ENCODE results near the gene GNPTG. TPM values are rescaled to one million over a fixed set of nuclear protein-coding genes. Genes with fewer than 3 reads are reported as not detected.

GNPTG gene
- total RNA-seq, 1 donor from 2014 or later: 34.6 TPM

GRCh38 chr16:1367486-1368174 lies 15.9 kb downstream of the GNPTG start:
- intact Hi-C loops (cut with micrococcal nuclease): no loop called here

DNA sequence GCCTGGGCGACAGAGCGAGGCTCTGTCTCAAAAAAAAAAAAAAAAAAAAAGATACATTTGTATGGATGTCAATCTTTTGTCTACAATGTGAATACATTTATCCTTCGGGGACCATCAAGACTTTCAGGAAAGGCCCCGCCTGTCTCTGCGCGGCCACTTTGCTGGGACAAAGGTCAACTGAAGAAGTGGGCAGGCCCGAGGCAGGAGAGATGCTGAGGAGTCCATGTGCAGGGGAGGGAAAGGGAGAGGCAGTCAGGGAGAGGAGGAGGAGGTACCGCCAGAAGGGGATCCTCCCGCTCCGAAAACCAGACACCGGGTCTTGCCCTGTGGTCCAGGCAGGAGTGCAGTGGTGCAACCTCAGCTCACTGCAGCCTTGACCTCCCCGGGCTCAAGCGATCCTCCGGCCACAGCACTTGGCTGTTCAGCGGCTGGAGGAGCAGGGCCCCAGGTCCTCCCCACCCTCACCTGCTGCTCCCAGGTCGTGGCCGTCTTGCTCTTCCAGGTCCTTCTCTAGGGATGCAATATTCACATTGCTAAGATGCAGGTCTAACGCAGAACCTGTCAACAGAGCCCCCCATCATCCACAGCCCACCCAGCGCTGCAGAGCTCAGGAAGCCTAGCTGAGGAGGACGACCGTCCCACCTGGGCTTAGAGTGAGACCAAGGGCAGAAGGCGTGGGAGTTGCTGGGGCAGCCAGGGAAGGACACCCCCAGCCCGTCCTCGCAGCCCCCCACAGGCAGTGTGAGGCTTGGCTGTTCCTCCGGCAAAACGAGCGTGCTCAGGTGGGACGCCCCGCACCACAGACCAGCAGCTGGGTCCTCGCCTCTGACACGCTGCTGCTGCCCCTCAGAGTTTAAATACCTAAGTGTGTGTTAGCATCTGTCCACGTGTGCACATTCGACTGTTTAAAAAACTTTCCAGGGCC lies 19.6 kb downstream of the GNPTG start:
- intact Hi-C loops (cut with micrococcal nuclease): no loop called here

- intact Hi-C loops (cut with micrococcal nuclease): no loop called here
These were observed 20.7 kb downstream of the GNPTG start for GRCh38 chr16:1372292-1372950.

DNA sequence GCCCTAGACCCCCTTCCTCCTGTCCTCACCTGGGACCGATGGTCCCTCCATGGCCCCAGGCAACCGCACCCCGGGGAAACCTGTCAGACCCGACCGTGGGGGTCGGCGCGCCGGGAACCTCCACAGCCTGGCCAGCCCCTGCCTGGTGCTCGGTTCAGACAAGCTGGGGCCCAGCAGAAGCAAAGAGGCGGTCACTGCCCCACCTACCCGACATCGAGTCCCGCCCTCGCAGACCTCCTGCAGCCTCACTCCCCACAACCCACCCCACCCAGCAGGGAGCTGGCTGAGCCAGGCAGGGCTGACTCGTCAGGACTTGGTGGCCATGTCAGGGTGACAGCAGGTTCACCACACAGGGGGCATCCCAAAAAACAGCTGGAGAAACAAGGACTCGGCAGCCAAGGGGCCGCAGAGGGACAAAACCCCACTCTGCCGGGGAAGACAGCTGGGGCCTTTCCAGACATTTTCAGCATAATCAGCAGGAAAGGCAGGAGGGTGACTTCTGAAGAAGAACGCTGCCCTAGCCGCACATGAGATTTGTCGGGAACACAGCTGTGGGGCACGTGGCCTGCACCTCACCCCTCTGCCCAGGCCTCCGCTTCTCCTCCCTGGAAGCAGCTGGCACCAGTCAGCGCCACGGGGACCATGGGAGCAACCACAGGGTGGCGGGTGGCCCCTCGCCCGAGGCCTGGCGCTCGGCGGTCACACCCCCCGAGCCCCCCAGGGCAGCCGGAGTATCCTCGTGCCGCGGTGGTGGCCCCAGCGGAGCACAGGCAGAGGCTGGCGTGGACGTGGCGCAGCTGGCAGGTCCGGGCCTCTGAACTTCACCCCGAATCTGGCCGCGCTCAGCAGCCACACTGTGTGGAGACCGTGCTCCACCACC lies 22.9 kb downstream of the GNPTG start:
- intact Hi-C loops (cut with micrococcal nuclease): no loop called here

- intact Hi-C loops (cut with micrococcal nuclease): no loop called here
These were observed 23.5 kb downstream of the GNPTG start for GRCh38 chr16:1375298-1375640.

DNA sequence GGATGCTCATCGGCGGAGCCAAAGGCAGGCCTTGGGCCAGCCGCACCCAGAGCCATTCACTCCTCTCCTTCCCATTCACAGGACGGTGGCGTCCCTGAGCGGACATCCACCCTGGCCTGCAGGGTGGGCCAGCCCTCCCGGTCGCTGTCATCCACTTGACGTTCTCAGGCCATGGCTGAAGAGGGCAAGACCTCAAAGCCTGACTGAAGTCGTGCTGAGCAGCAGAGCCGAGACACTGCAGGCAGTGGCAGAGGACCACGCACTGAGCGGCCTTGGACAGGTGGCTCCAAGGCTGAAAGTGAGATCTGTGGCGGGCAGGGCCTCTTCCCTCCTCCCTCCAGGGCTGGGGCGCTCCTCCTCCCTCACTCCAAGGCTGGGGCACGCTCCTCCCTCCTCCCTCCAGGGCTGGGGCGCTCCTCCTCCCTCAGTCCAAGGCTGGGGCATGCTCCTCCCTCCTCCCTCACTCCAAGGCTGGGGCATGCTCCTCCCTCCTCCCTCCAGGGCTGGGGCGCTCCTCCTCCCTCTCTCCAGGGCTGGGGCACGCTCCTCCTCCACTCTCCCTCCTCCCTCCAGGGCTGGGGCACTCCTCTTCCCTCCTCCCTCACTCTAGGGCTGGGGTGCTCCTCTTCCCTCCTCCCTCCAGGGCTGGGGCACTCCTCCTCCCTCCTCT lies 24.1 kb downstream of the GNPTG start:
- intact Hi-C loops (cut with micrococcal nuclease): no loop called here

DNA sequence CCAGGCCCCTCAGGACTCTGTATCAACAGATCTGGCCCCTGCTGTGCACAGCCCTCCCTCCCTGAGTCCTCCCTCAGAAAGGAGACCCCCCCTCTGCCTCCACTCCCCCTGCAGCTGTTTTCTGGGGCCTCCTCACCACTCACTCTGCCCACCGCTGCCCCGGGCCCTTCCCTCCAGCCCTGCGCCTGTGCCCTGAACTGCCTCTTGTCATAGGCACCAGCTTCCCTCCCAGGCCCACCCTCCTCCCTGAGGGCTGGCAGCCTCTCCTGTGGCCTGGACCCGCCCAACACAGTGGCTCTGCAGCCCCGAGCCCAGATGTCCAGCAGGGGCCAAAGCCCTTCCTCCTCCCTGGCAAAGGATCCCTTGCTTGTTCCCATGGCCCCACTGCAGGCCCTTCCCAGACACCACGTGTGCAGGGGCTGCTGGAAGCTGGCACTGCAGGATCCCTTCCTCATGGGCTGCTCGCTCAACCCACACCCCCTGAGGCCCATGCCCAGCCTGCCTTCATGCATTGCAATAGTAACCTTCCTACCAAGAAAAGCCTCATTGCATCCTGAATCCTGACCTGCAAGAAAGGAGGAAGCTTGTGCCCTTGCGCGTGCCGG lies 25.8 kb downstream of the GNPTG start:
- intact Hi-C loops (cut with micrococcal nuclease): loop anchor here (2.0 kb wide), 1 partner anchor 37 kb away; the partner anchor contains the start of gene UNKL

- intact Hi-C loops (cut with micrococcal nuclease): loop anchor here (2.0 kb wide), 1 partner anchor 37 kb away; the partner anchor contains the start of gene UNKL
These were observed 26.5 kb downstream of the GNPTG start for GRCh38 chr16:1378087-1378803.

GRCh38 chr16:1378804-1379303 lies 27.1 kb downstream of the GNPTG start:
- intact Hi-C loops (cut with micrococcal nuclease): loop anchor here (2.0 kb wide), 1 partner anchor 36 kb away; the partner anchor contains the start of gene UNKL

DNA sequence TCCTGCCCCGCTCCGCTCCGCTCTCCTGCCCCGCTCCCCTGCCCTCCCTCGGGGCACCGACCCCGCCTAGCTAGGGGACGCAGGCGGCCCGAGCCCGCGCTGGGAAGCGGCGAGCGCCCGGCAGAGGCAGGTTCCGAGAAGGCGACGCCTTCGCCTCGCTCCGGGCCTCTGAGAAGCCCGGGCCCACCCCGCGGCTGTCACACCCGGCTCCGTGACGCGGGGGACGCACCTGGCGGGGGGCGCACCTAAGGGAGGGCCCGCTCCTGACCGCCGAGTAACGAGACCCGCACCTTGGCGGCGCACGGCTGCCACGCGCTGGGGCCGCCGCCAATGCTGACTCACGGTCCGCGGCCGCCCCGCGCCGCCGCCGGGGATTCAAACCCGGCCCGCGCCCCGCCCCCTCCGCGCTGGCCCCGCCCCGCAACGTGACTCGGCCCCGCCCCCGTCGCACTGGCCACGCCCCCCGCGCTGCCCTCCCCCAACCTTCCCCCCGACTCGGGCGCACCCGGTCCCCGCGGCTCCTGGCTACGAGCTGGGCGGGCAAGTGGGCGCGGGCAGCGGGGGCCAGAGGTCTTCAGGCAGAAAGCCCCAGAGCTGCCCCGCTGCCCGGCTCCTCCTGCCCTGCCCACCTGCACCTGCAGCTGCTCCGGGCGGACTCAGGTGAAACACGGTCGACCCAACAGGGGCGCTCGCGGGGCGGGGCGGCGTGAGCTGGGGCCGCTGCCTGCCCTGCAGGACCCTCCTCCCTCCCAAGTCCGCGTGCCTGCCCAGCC lies 27.8 kb downstream of the GNPTG start:
- intact Hi-C loops (cut with micrococcal nuclease): loop anchor here (2.0 kb wide), 1 partner anchor 35 kb away; the partner anchor contains the start of gene UNKL

- intact Hi-C loops (cut with micrococcal nuclease): no loop called here
These were observed 28.5 kb downstream of the GNPTG start for GRCh38 chr16:1380195-1380594.

- intact Hi-C loops (cut with micrococcal nuclease): no loop called here
These were observed 30.1 kb downstream of the GNPTG start for GRCh38 chr16:1381612-1382406.

- intact Hi-C loops (cut with micrococcal nuclease): no loop called here
These were observed 31.8 kb downstream of the GNPTG start for GRCh38 chr16:1383556-1383955.

GRCh38 chr16:1385232-1385631 lies 33.5 kb downstream of the GNPTG start:
- intact Hi-C loops (cut with micrococcal nuclease): no loop called here

GRCh38 chr16:1387331-1387730 lies 35.6 kb downstream of the GNPTG start:
- intact Hi-C loops (cut with micrococcal nuclease): no loop called here

- intact Hi-C loops (cut with micrococcal nuclease): no loop called here
These were observed 38.0 kb downstream of the GNPTG start for GRCh38 chr16:1389762-1390161.

GRCh38 chr16:1390239-1390779 lies 38.6 kb downstream of the GNPTG start:
- intact Hi-C loops (cut with micrococcal nuclease): no loop called here

Measured in T-helper 2 cell treated with Interferon-gamma antibody and Interleukin-4, amounts not matched to agents 100 ng/mL and 5 ng/mL, for 36 hours (primary cell).